Adrenal gland (tissue), 12 donors: ENCODE data around the gene BNIP2. TPM values are rescaled to one million over a fixed set of nuclear protein-coding genes. Genes with fewer than 3 reads are reported as not detected.

ENCODE experiments used
- DNase-seq, 7 donors: peaks; one replicate each; pipeline ENCODE4 v3.0.0-alpha.2; 2019 to 2020
- H3K27ac ChIP-seq, 5 donors: fragments of 200-600 bp; sonication (generic) in 4 of 5; 1 replicate in 3 of 5; 2 replicates in 2 of 5; pipeline versions ENCODE4 v1.5.1 to v1.8.0; 2016 to 2020; ENCODE audit warnings: mild to moderate bottlenecking in 1 of 5
- H3K27me3 ChIP-seq: fragments of 200-600 bp; 2 replicates; pipeline ENCODE4 v1.8.0; 2021
- H3K36me3 ChIP-seq, 2 donors: fragments of 200-600 bp; replicated peaks in 1 of 2; 1 replicate in 1 of 2; 2 replicates in 1 of 2; pipeline versions ENCODE4 v1.5.1 to v1.8.0; 2018 to 2022
- H3K4me1 ChIP-seq, 2 donors: fragments of 200-600 bp; replicated peaks in 1 of 2; 1 replicate in 1 of 2; 2 replicates in 1 of 2; pipeline versions ENCODE4 v1.5.1 to v1.8.0; 2018 to 2021
- H3K4me3 ChIP-seq, 4 donors: fragments of 200-600 bp; sonication (generic) in 3 of 4; one replicate each; pipeline ENCODE4 v1.5.1; 2016 to 2018
- H3K9me3 ChIP-seq, 3 donors: fragments of 200-600 bp; sonication (generic) in 1 of 3; replicated peaks in 1 of 3; 1 replicate in 2 of 3; 2 replicates in 1 of 3; pipeline versions ENCODE4 v1.5.1 to v1.8.0; 2016 to 2021
- CTCF ChIP-seq, 6 experiments: fragments of 450-650 bp in 4 of 6; fragments of 200-600 bp in 2 of 6; sonication (generic) in 1 of 6; IDR thresholded peaks; 1 replicate in 5 of 6; 2 replicates in 1 of 6; pipeline versions ENCODE4 v1.5.1 to v1.8.0; 2016 to 2021; ENCODE audit warnings: antibody characterized with exemption in 6 of 6, mild to moderate bottlenecking in 2 of 6, moderate library complexity in 1 of 6
- POLR2A ChIP-seq, 2 donors: fragments of 450-650 bp; IDR thresholded peaks; one replicate each; pipeline ENCODE4 v1.6.1; 2017; ENCODE audit warnings: antibody characterized with exemption in 2 of 2, mild to moderate bottlenecking in 2 of 2, moderate library complexity in 1 of 2
- whole genome bisulfite sequencing, 4 donors: extraction: QIAGEN DNeasy Blood & Tissue Kit in 2 of 4; methylation state at CpG; one replicate each; pipeline versions ENCODE4 v1.1.5 to v1.1.7; 2013 to 2017; 5-methylcytosine and 5-hydroxymethylcytosine counted together
- intact Hi-C, 2 donors: fragments of 100-400 bp; cut with DNase I; formaldehyde crosslinking; loops; one replicate each; pipeline versions ENCODE4 v1.14.1 to v1.15.0; 2022 to 2023
- polyA plus RNA-seq, 3 donors: library from polyadenylated mRNA; stranded (reverse); fragments of 200-250 nt in 2 of 3; fragments of 350-450 nt in 1 of 3; fragmentation: Illumina TruSeq in 1 of 3; extraction: RNeasy Lipid Tissue Mini Kit (QIAGEN cat#74804) in 1 of 3; gene quantifications; one replicate each; pipeline ENCODE4 v1.2.3, GENCODE V29; 2013 to 2014
- total RNA-seq, 9 donors: library from RNA; depleted of rRNA in 4 of 9; stranded (reverse); fragments of >200 nt in 4 of 9; fragments of 120-200 nt in 1 of 9; fragmentation: NEBNext Ultra II Directional in 1 of 9; extraction: Animal tissue kit (Norgen Biotek cat#: 25700) in 1 of 9; gene quantifications; one replicate each; pipeline versions ENCODE4 v1.1.0 to v1.2.4, GENCODE V29; 2013 to 2023
- donor health status: healthy with polysubstance abuse.
- donor health status: Bipolar disorder and iron deficiency.
- donor health status: DM: yes; HTN: yes; CAD: no.
- donor health status: DM: no; HTN: no; CAD: no.
- donor health status: DM: no; HTN: no; CAD: no.
- donor health status: DM: yes; HTN: yes; CAD: no.

Gene BNIP2
- total and polyA plus RNA-seq, 12 donors = 24.5 to 183 (median 67.4) TPM

GRCh38 chr15:59618406-59618805 lies 70.7 kb downstream of the BNIP2 start:
- no peak overlapping the region for H3K27ac ChIP-seq
- intact Hi-C loops = no loop called here
- H3K4me1 ChIP-seq = no peaks in the 10 kb centered on the region
- H3K4me3 ChIP-seq = no peak overlapping the region
- H3K9me3 ChIP-seq = no peaks in the 10 kb centered on the region
- no peak for TF ChIP-seq CTCF (IDR thresholded peaks at IDR 0.05)
- TF ChIP-seq POLR2A (IDR thresholded peaks at IDR 0.05) = no peak
- 66 to 85% (median 68%) methylated on average over 4 of the region's 4 CpGs for WGBS, 4 donors
- DNase-seq = no peak
- H3K36me3 ChIP-seq = no peaks in the 10 kb centered on the region
- peaks cover 4% of the 10 kb centered on the region for H3K27me3 ChIP-seq

GRCh38 chr15:59616379-59616778 lies 72.7 kb downstream of the BNIP2 start:
- TF ChIP-seq CTCF (IDR thresholded peaks at IDR 0.05) (no peak), POLR2A (IDR thresholded peaks at IDR 0.05) (no peak)
- no peak overlapping the region for H3K27ac ChIP-seq
- intact Hi-C loops = no loop called here
- H3K4me1 ChIP-seq = peaks cover 0 to 6% of the 10 kb centered on the region in 2 donors
- no peak for DNase-seq
- H3K27me3 ChIP-seq = no peaks in the 10 kb centered on the region
- no peak overlapping the region for H3K4me3 ChIP-seq
- WGBS, 4 donors = 43 to 67% (median 62%) methylated on average over 3 of the region's 3 CpGs
- no peaks in the 10 kb centered on the region for H3K36me3 ChIP-seq
- H3K9me3 ChIP-seq = no peaks in the 10 kb centered on the region

GRCh38 chr15:59615661-59616060 lies 73.5 kb downstream of the BNIP2 start:
- no peak for TF ChIP-seq POLR2A (IDR thresholded peaks at IDR 0.05)
- TF ChIP-seq CTCF (IDR thresholded peaks at IDR 0.05) = no peak
- 81 to 98% (median 85%) methylated on average over 5 of the region's 5 CpGs for WGBS, 4 donors
- DNase-seq = no peak
- no peaks in the 10 kb centered on the region for H3K36me3 ChIP-seq
- intact Hi-C loops = no loop called here
- H3K4me3 ChIP-seq = no peak overlapping the region
- H3K9me3 ChIP-seq = no peaks in the 10 kb centered on the region
- peaks cover 0 to 8% of the 10 kb centered on the region in 2 donors for H3K4me1 ChIP-seq
- no peaks in the 10 kb centered on the region for H3K27me3 ChIP-seq
- H3K27ac ChIP-seq = no peak overlapping the region

GRCh38 chr15:59614153-59614552 lies 75.0 kb downstream of the BNIP2 start:
- Histone ChIP-seq H3K27me3 (no peaks in the 10 kb centered on the region), H3K4me3 (no peak overlapping the region), H3K9me3 (no peaks in the 10 kb centered on the region), H3K27ac (no peak overlapping the region), H3K36me3 (no peaks in the 10 kb centered on the region), H3K4me1 (peaks cover 0 to 8% of the 10 kb centered on the region in 2 donors)
- 88 to 92% (median 90%) methylated on average over 7 of the region's 7 CpGs for WGBS, 4 donors
- no peak for DNase-seq
- intact Hi-C loops = no loop called here
- TF ChIP-seq POLR2A (IDR thresholded peaks at IDR 0.05) (no peak), CTCF (IDR thresholded peaks at IDR 0.05) (no peak)
